ENCODE data around the gene IL21R.

DNA sequence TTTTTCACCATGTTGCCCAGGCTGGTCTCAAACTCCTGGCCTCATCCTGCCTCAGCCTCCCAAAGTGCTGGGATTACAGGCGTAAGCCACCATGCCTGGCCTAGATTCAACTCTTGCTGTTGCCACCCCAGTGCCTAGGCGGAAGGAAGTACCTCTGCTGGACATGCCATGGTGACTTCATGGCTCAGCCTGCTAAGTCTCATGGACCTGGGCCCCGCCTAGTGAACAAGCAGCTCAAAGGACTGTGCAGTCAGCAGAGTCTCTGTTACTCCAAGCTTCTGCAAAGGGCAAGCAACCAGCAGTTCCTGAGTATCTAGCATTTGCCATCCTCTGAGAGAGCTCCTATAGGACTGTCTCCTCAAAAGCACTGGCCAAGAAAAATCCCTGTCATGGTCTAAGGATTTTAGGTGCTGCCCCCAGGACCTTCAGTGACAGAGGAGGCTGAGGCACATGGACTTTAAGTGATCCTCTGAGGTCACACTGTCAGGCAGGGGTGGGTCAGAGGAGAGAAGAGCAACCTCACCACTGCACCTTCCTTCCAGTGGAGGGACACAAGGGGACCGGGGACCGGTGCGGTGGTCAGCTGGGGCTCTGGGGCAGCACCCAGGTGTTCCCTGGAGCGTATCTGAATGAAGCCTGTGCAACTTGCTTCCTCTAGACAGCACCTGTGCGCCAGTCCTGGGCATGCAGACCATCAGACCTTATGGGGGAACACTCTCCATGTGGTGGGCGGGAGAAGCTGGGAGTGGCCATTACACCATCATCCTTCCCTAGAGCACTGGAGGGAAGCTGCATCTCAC, 71.3 kb downstream of the IL21R start:
- TF ChIP-seq SIN3A (IDR thresholded peaks at IDR 0.05; ENCODE audit: borderline replicate concordance, insufficient read depth, low read length) (no peak), FOXP2 (optimal IDR thresholded peaks at IDR 0.05; ENCODE audit: borderline replicate concordance, extremely low read depth, extremely low read length, insufficient read depth) (no peak), TAF1 (IDR thresholded peaks at IDR 0.05; ENCODE audit: borderline replicate concordance, insufficient read depth, low read length) (no peak), POLR2AphosphoS5 (IDR thresholded peaks at IDR 0.05; ENCODE audit: low read depth, low read length) (no peak)
- TF ChIP-seq, protein P1, sequence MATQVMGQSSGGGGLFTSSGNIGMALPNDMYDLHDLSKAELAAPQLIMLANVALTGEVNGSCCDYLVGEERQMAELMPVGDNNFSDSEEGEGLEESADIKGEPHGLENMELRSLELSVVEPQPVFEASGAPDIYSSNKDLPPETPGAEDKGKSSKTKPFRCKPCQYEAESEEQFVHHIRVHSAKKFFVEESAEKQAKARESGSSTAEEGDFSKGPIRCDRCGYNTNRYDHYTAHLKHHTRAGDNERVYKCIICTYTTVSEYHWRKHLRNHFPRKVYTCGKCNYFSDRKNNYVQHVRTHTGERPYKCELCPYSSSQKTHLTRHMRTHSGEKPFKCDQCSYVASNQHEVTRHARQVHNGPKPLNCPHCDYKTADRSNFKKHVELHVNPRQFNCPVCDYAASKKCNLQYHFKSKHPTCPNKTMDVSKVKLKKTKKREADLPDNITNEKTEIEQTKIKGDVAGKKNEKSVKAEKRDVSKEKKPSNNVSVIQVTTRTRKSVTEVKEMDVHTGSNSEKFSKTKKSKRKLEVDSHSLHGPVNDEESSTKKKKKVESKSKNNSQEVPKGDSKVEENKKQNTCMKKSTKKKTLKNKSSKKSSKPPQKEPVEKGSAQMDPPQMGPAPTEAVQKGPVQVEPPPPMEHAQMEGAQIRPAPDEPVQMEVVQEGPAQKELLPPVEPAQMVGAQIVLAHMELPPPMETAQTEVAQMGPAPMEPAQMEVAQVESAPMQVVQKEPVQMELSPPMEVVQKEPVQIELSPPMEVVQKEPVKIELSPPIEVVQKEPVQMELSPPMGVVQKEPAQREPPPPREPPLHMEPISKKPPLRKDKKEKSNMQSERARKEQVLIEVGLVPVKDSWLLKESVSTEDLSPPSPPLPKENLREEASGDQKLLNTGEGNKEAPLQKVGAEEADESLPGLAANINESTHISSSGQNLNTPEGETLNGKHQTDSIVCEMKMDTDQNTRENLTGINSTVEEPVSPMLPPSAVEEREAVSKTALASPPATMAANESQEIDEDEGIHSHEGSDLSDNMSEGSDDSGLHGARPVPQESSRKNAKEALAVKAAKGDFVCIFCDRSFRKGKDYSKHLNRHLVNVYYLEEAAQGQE (IDR thresholded peaks at IDR 0.05; ENCODE audit: insufficient read depth in 1 of 2, low read depth in 2 of 2, low read length in 2 of 2) = no peak

Data from PFSK-1 (cell line).